RWPE1 (cell line): Measurements from ENCODE around the gene TRIM41.
"Not testable (repeated sequence)": the region's sequence is repeated elsewhere in the genome, so short reads cannot be mapped to it uniquely, and the experiment has no call there.

Source experiments
- CTCF ChIA-PET: fragments of 350-600 bp; sonication (Branson Sonifier 250); formaldehyde crosslinking; extraction: SDS; loops from one replicate; lab custom pipeline; 2021; lab: Yijun Ruan, JAX
- POLR2A ChIA-PET: fragments of 400-600 bp; formaldehyde crosslinking; extraction: SDS; loops from one replicate; lab custom pipeline; 2020; ENCODE audit warnings: antibody characterized with exemption; ENCODE audit not compliant: low non-redundant PET; lab: Yijun Ruan, JAX
- DNase-seq: peaks from one replicate; pipeline ENCODE4 v3.0.0; 2012; ENCODE audit warnings: low spot score
- H3K27ac ChIP-seq: fragments of 450-650 bp; 2 replicates; pipeline ENCODE4 v1.5.1; 2017
- CTCF ChIP-seq: fragments of 450-650 bp; conservative IDR thresholded peaks from 2 replicates; pipeline ENCODE4 v1.5.1; 2017; ENCODE audit warnings: low read depth, mild to moderate bottlenecking

Gene TRIM41

GRCh38 chr5:181204113-181204825, 18.8 kb upstream of the TRIM41 start:
- peak overlapping the region; percentile 96 for H3K27ac ChIP-seq
- POLR2A ChIA-PET, result interaction anchor here (0.7 to 1.5 kb wide), 6 partner anchors 10 to 38 kb away, joined by 3 to 15 read pairs (median 5); no protein-coding TSS in a partner anchor
- CTCF ChIA-PET, result interaction anchor here (1.2 to 2.1 kb wide), 4 partner anchors 10 to 20 kb away, joined by 3 to 10 read pairs (median 4); no protein-coding TSS in a partner anchor
- TF ChIP-seq CTCF, result no peak
- peak; percentile 72 for DNase-seq

GRCh38 chr5:181204826-181205760, 18.0 kb upstream of the TRIM41 start, which contains the start of gene TRIM7:
Gene TRIM7, minus strand, starts transcription at chr5:181205196. Its CDS starts 86 bp downstream, at chr5:181205110.
- CTCF ChIA-PET, result interaction anchor here (1.0 to 2.1 kb wide), 3 partner anchors 13 to 21 kb away, joined by 3 to 10 read pairs (median 5); no protein-coding TSS in a partner anchor
- DNase-seq, result peak; percentile 69
- no peak for TF ChIP-seq CTCF
- H3K27ac ChIP-seq, result peak within 1 kb of the TSS; percentile 96
- POLR2A ChIA-PET, result interaction anchor here (0.7 to 1.5 kb wide), 6 partner anchors 11 to 38 kb away, joined by 3 to 15 read pairs (median 5); no protein-coding TSS in a partner anchor

GRCh38 chr5:181205761-181206649, 17.1 kb upstream of the TRIM41 start:
- POLR2A ChIA-PET, result interaction anchor here (0.6 to 1.7 kb wide), 3 partner anchors 13 to 54 kb away, joined by 3 to 8 read pairs (median 4); no protein-coding TSS in a partner anchor
- DNase-seq, result peak; percentile 17
- H3K27ac ChIP-seq, result peak overlapping the region; percentile 96
- CTCF ChIA-PET, result interaction anchor here (0.6 to 2.1 kb wide), 6 partner anchors 9 to 402 kb away, joined by 3 to 10 read pairs (median 3); no protein-coding TSS in a partner anchor
- no peak for TF ChIP-seq CTCF

- POLR2A ChIA-PET, result interaction anchor here (0.7 to 1.7 kb wide), 3 partner anchors 12 to 15 kb away, joined by 4 to 6 read pairs (median 6); no protein-coding TSS in a partner anchor
- TF ChIP-seq CTCF, result no peak
- DNase-seq, result peak; percentile 82
- H3K27ac ChIP-seq, result peak overlapping the region; percentile 96
- CTCF ChIA-PET, result interaction anchor here (0.7 to 1.7 kb wide), 4 partner anchors 10 to 34 kb away, joined by 3 to 8 read pairs (median 3); no protein-coding TSS in a partner anchor
Measured at GRCh38 chr5:181207214-181207959, 15.7 kb upstream of the TRIM41 start.

GRCh38 chr5:181207960-181208253, 15.2 kb upstream of the TRIM41 start:
- POLR2A ChIA-PET, result interaction anchor here (0.7 to 1.0 kb wide), 2 partner anchors 11 to 14 kb away, joined by 6 read pairs; no protein-coding TSS in a partner anchor
- CTCF ChIA-PET, result interaction anchor here (0.7 to 1.7 kb wide), 3 partner anchors 17 to 35 kb away, joined by 3 to 8 read pairs (median 3); no protein-coding TSS in a partner anchor

GRCh38 chr5:181209006-181209405, 14.1 kb upstream of the TRIM41 start:
- DNase-seq, H3K27ac ChIP-seq, POLR2A ChIA-PET: not testable (repeated sequence)
- CTCF ChIA-PET, result interaction anchor here (0.9 kb wide), 1 partner anchor 24 kb away, joined by 7 read pairs; no protein-coding TSS in a partner anchor

More at GRCh38 chr5:181207960-181208253, 15.2 kb upstream of the TRIM41 start:
- H3K27ac ChIP-seq, result peak overlapping the region; percentile 96; the same call in 1 of the 2 replicates
- no peak for TF ChIP-seq CTCF
- DNase-seq, result no peak

- H3K27ac ChIP-seq, DNase-seq, CTCF ChIA-PET, POLR2A ChIA-PET: not testable (repeated sequence)
Measured at GRCh38 chr5:181210148-181210547, 12.9 kb upstream of the TRIM41 start.

- DNase-seq, H3K27ac ChIP-seq, CTCF ChIA-PET: not testable (repeated sequence)
- POLR2A ChIA-PET, result interaction anchor here (0.5 kb wide), 1 partner anchor 13 kb away, joined by 3 read pairs; no protein-coding TSS in a partner anchor
Measured at GRCh38 chr5:181210698-181211097, 12.4 kb upstream of the TRIM41 start.
